Measurements from ENCODE around the gene SIM2.

- TF ChIP-seq, protein P1, sequence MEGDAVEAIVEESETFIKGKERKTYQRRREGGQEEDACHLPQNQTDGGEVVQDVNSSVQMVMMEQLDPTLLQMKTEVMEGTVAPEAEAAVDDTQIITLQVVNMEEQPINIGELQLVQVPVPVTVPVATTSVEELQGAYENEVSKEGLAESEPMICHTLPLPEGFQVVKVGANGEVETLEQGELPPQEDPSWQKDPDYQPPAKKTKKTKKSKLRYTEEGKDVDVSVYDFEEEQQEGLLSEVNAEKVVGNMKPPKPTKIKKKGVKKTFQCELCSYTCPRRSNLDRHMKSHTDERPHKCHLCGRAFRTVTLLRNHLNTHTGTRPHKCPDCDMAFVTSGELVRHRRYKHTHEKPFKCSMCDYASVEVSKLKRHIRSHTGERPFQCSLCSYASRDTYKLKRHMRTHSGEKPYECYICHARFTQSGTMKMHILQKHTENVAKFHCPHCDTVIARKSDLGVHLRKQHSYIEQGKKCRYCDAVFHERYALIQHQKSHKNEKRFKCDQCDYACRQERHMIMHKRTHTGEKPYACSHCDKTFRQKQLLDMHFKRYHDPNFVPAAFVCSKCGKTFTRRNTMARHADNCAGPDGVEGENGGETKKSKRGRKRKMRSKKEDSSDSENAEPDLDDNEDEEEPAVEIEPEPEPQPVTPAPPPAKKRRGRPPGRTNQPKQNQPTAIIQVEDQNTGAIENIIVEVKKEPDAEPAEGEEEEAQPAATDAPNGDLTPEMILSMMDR (IDR thresholded peaks at IDR 0.05; ENCODE audit: insufficient read depth, low read length), result no peak
- TF ChIP-seq SPI1 (IDR thresholded peaks at IDR 0.05; ENCODE audit: borderline replicate concordance, low read depth) (no peak), POLR2AphosphoS5 (IDR thresholded peaks at IDR 0.05; ENCODE audit: low read depth) (no peak), GABPA (IDR thresholded peaks at IDR 0.05; ENCODE audit: low read depth) (no peak)
Observed at GRCh38 chr21:36713746-36714145, 14.8 kb downstream of the SIM2 start.
